Embryonic facial prominence (tissue), 1 donor: ENCODE measurements around the gene ZNF621.
"Not testable (repeated sequence)": the region's sequence is repeated elsewhere in the genome, so short reads cannot be mapped to it uniquely, and the experiment has no call there.

ENCODE experiments used
- DNase-seq: peaks from one replicate; pipeline ENCODE4 v3.0.0-alpha.2; 2016; ENCODE audit errors: extremely low spot score

ZNF621 gene

DNA sequence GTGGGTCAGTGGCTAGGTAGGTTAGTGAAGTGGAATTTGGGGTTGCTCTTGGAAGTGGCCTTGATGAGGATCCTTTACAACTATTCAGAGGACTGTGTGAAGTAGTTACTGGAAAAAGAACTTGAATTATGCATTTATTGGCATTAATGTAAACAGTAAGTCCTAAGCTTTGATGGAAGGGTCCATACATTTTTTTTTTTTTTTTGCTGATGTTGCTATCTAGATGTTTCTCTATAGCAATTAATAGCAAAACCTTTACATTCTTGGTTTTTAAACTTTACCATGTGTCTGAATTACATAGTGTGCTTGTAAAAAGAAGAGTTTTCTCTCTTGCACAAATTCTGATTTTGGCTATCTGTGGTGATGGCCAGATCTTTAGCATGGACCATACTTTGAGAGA is 9.5 kb downstream of the ZNF621 start:
- no peak for DNase-seq

DNA sequence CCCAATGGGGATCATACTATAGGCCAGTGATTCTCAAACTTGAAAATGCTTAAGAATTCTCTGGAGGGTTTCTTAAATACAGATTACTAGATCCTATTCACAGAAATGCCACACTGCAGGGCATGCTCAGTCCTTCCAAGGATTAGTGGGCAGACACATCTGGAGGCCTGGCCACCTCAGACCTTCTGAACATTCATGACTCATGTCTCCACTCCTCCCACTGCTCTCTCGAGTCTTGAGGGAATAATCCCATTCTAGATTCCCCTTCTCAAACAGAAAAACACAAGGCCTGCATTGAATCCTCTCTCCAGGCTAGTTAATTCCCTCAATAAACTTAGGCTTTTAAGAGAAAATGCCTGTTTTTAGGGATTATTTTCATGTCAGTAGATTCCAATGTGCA is 22.1 kb downstream of the ZNF621 start:
- DNase-seq = no peak

DNA sequence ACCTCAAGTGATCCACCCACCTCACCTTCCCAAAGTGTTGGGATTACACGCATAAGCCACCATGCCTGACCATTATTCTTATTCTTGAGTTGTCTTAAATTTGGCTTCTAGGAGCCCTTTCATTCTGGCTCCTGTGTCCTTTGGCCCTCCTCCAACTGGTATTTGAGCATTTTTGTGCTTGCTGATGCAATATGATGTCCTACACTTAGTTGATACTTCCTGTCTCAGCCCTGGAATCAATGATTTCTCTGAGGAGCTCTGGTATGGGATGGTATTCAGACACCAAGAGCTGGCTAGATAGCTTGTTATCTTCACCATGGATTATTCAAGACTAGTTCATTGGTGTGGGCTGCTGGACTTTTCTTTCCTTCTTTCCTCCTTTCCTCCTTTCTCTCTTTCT is 25.4 kb downstream of the ZNF621 start:
- no peak for DNase-seq

DNA sequence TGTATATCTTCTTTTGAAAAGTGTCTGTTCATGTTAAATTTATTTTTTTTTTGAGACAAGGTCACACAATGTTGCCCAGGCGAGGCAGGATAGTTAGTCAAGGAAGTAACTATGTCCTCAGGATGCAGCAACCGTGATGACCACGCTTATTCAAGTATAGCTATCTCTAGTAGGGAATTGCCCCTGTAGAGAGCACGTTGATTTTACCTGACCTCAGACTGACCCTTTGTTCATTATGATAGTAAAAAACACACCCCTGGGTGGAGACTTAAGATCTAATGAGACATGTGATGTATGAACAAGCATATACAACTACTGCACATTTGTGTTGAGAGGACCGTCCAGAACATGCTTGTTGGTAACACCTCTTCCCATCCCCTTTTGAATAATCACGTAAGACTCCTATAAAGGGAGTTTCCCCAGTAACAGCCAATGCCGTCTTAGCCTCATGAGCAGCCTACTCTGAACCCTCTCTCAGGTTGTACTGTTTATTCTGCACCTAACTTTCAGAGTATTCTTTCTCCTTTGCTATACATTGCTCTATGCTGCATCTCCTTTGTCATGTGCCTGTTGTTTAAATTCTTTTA is 32.9 kb downstream of the ZNF621 start:
- no peak for DNase-seq

DNA sequence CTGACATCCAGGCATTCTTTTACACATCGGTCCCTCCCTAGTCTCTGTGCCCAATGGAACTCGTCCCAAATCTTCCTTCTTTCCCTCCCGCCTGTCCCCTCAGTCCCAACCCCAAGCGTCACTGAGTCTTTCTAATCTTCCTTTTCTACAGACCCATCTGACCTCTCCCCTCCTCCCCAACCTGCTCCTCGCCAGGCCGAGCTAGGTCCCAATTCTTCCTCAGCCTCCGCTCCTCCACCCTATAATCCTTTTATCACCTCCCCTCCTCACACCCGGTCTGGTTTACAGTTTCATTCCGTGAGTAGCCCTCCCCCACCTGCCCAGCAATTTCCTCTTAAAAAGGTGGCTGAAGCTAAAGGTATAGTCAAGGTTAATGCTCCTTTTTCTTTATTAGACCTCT is 37.7 kb downstream of the ZNF621 start:
- not testable (repeated sequence) for DNase-seq

DNA sequence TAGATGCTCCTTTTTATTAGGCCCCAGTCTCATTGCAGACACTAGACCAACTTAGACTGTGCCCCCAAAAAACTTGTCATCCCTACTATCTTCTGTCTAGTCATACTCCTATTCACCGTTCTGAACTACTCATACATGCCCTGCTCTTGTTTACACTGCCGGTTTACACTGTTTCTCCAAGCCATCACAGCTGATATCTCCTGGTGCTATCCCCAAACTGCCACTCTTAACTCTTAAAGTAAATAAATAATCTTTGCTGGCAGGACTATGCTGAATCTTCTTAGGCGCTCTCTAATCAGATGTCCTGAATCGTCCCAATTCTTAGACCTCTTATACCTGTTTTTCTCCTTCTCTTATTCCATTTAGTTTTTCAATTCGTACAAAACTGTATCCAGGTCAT is 40.9 kb downstream of the ZNF621 start:
- DNase-seq = not testable (repeated sequence)

DNA sequence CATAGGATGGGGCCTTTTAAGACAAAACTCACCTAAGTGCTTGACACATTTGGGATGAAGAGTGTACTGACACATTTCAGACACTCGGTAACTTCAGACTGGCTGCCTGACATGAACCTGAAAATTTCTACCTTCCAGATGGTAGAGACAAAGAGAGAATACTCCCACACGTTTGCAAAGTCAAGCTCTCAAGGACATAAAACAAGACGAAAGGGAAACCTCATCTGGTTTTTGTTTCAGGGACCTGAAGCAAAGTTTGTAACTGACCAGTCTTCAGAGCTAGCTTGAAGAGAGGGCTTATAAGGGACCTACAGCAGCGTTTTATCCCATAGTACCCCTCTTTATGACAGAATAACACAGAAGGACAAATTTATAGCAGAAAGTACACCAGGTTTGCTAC is 41.9 kb downstream of the ZNF621 start:
- no peak for DNase-seq

DNA sequence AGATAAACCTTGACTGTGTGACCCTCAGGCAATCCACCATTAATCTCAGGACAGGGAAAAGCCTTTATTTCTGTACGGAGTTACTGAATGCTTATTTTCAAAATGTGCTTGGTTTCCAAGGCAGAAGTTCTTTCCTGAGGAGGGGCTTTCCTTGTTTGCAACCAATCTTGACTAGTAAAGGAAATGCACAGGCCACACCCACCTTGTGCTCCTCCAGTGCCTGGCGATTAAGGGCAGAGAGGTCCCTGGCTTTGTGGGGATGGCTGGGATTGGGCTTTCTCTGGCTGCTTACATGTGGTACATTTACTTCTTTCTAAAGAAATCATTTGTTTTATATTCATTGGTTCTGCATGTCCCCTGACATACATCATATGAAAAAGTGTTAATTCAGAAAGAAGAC is 47.8 kb downstream of the ZNF621 start:
- DNase-seq = no peak

DNA sequence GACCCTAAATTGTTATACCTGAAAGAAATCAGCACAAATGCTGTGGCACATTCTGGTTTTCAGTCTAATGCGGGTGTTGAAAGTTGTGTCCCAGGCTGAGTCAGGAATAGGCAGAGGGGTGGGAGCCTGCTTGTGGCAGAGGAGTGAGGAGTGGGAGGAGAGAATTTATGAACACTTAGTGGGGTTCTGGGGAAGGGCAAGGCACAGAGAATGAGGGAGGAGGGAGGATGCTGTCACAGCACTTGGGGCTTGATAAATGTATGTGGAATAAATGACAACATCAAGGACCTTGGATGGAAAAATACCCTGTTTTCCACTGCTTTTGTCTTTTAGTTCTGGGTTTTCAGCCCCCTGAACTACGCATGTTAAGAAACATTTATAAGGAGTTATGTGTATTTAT is 49.3 kb downstream of the ZNF621 start:
- DNase-seq = no peak

DNA sequence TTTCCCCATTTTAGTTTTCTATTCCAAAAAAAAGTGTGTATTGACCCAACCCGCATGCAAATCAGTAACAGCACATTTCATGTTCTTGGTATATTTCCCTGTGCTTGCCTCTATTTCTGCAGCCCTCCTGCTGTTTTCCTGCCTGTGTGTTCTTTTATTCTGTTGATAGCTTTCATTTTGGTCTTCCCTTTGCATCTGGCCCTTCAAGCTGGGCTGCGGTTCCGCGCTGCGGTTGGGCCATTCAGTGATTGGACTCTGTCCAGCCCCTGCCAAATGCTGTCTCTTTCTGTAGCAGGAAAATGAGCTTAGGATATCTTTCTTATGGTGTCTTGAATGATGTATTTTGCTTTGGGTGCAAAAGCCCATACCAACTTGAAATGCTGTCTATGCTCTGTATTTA is 49.9 kb downstream of the ZNF621 start:
- DNase-seq = no peak

DNA sequence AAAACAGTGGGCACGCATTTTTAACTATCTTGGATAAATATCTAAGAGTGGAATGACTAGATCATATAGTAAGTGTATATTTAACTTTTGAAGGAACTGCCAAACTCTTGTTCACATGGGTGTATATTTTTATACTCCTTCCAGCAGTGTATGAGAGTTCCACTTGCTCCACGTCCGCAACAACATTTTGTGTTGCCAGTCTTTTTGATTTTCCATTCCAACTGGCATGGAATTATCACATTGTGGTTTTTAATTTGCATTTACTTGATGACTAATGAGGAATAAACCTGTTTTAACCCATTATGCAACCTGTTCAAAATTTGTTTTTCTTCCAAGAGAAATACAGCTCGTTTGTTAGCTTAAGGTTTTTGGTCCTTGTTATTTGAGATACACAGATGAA is 51.6 kb downstream of the ZNF621 start:
- no peak for DNase-seq

DNA sequence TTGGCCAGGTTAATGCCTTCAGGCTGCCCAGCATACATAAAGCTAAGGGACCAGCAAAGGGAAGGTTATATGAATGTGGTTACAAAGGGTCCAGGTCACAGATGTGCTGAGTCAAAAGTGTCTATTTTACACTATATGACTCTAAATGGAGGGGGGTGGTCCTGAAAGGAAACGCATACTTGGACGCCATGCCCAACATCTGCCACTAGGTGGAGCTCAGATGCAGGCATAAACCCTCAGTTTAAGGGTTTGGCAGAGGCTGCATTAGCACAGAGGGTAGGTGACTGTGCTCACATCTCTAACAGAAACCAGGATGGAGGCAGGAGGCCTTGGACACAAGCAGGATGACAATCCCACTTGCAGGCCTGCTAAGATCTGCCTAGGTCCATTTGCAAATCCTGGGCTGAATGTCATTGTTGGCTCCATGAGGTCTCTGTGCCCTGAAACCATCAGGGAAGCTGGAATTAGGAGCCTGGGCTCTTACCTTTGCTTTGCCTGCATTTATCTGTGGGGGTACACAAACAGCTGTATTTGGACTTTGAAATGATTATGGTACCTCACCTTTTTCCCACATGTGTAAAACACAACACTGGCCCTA is 55.8 kb downstream of the ZNF621 start:
- peak; percentile 43 for DNase-seq

DNA sequence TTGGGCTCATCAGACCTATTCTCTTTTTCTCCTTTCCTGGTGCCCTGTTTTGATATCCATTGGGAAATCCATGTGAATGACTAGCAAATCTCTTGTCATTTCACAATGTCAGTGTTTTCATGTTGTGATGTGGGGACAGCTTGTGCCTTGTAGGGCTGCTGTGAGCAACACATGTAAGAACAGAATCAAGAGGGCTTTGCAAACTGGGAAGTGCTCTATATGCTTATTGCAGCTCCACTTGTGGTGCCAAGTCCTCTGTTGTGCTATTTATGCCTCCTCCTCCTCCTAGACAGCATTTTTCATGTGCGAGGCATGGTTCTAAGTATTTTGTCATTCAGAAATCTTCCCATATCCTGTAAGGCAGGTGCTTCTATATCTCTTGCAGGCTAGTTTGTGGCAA is 56.4 kb downstream of the ZNF621 start:
- no peak for DNase-seq

DNA sequence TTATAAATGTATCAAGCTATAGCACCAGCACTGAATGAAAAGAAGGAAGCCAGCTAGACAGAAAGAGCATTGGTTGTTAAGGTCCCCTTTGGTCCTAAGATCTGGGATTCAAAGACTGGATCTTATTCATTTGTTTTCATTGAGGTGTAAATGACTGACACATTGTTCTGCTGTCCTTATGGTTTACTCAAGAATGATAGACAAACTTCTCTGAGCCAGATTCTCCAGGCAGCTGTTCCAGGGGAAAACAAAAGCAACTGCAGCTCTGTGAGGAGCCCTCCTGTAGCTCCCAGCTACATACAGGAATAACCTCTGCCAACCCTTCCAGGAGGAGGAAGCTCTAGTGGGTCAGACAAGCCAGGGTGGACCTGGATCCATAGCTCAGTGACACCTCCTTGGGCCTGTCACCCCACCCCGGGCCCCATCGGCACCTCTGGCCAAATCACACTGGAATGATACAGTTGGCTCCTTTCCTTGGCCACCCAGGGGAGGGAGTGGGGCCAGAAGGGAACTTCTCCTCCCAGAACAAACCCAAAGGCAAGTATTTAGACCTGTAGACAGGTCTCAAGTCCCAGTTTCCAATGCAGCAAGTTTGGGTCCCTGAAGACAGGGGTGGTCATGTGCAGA is 57.8 kb downstream of the ZNF621 start:
- DNase-seq = no peak

DNA sequence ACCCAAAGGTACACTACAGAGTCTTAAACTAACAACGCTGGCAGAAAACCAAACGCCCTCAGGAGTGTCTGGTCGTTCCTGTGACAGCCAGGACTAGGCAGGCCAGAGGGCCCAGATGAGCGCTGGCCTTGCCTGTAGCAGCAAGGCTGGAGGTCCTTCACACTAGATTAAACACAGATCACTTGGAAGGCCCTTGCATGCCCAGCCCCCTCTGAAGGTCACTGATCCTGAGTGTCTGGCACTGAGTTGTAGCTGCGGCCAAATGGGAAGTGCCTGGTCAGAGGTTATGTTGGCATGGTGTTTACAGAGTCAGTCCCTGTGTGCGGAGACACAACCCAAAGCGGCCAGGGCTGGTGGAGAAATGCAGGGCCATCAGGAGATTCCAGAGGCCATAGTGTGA is 58.9 kb downstream of the ZNF621 start:
- no peak for DNase-seq

DNA sequence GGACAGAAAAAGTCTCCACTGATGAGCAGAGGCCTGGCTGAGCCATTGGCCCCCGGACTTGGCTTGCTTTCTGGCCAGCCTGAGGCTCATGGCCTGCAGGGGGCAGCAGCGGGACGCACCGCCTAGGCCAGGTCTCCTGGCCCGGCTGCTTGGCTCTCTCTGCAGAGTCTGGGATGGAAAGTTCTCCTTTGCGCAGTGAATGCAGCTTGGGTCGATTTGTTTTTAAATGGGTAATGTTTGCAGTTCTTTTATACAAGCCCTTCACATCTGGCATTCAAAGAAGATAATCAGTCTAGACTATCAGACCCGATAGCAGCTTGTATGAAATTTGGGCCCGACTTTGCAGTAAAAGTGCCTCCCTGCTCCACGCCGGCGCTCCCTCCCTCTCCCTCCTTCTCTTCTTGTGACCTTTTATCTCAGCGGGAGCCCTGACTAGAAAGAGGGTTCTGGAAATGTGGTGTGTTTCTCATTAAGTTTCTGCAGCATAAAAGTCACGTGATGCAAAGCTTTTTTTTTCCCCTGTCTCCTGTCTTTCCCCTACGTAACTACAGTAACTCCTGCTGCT is 59.9 kb downstream of the ZNF621 start:
- DNase-seq = peak; percentile 86

DNA sequence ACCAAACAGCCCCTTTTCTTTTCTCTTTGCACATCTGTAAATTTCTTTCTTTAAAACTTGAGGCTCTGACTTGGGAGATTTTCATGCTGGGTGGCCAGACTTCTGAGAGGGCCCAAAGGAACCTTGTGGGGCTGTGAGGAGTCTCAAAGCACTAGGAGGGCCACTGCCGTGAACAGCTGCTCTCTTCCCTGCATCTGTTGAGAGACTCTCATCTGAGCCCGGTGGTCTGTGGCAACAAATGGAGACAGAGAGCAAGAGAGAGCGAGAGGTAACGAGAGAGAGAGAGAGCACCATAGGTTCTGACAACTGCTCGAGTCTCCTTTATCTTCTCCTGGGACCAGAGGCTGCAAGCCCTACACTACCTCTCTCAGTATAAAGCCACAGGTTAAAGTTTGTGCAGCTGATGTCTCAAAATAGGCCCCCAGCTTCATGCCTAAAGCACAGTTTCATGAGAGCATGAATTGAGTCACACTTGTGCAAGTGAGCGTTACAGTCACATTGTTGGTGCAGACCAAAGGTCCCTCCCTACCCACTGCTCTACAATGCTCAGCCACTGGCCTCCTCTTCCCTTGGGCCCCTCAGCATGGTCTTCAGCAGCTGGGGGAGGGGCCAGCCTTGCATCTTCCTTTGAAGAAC is 60.7 kb downstream of the ZNF621 start:
- no peak for DNase-seq

DNA sequence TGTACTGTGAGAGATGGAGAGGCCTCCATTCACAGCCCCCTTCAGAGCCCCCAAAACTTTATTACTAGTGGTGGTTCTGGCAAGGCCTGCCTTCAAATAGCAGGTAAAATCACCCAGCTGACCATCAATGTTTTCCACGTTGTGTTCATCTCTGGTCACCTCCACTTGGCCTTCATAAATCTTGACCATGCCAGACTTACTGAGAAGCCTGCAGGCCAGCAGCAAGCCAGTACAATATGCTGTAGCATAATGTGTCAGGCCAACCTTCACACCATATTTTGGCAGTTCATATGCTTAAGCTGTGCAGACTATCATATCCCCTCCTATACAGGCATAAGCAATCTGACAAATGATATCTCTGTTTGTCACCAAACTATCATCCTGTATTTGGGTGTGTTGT is 62.1 kb downstream of the ZNF621 start:
- no peak for DNase-seq

DNA sequence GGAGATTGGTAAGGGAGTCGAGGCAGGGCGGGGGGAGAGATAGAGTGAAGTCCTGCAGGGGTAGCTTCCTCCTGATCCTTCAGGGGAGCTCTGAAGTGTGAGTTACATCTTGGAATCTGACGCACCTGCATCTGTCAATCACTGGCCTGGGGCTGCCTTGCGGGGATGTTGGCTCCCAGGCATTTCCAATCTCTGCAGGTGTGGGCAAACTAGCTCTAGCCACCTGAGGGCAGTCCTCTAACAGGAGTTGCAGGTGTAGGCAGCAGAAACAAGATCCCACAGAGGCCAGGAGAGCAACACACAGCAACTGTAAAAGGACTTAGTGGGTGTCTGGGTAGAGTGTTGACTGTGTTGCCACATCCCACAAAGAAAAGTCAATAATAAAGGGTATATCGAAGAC is 63.6 kb downstream of the ZNF621 start:
- no peak for DNase-seq
